ENCODE measurements around the gene NGB.

GRCh38 chr14:77305696-77306095 is 34.7 kb upstream of the NGB start:
- TF ChIP-seq, protein P1, sequence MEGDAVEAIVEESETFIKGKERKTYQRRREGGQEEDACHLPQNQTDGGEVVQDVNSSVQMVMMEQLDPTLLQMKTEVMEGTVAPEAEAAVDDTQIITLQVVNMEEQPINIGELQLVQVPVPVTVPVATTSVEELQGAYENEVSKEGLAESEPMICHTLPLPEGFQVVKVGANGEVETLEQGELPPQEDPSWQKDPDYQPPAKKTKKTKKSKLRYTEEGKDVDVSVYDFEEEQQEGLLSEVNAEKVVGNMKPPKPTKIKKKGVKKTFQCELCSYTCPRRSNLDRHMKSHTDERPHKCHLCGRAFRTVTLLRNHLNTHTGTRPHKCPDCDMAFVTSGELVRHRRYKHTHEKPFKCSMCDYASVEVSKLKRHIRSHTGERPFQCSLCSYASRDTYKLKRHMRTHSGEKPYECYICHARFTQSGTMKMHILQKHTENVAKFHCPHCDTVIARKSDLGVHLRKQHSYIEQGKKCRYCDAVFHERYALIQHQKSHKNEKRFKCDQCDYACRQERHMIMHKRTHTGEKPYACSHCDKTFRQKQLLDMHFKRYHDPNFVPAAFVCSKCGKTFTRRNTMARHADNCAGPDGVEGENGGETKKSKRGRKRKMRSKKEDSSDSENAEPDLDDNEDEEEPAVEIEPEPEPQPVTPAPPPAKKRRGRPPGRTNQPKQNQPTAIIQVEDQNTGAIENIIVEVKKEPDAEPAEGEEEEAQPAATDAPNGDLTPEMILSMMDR (IDR thresholded peaks at IDR 0.05 in 2 of 3, conservative IDR thresholded peaks at IDR 0.05 in 1 of 3; ENCODE audit: borderline replicate concordance in 1 of 3, insufficient read depth in 1 of 3, low read depth in 2 of 3, low read length in 2 of 3) = no peak
- TF ChIP-seq POLR2A (IDR thresholded peaks at IDR 0.05; ENCODE audit: borderline replicate concordance, extremely low read depth, insufficient read depth, insufficient read length) = no peak
- TF ChIP-seq, protein P2, sequence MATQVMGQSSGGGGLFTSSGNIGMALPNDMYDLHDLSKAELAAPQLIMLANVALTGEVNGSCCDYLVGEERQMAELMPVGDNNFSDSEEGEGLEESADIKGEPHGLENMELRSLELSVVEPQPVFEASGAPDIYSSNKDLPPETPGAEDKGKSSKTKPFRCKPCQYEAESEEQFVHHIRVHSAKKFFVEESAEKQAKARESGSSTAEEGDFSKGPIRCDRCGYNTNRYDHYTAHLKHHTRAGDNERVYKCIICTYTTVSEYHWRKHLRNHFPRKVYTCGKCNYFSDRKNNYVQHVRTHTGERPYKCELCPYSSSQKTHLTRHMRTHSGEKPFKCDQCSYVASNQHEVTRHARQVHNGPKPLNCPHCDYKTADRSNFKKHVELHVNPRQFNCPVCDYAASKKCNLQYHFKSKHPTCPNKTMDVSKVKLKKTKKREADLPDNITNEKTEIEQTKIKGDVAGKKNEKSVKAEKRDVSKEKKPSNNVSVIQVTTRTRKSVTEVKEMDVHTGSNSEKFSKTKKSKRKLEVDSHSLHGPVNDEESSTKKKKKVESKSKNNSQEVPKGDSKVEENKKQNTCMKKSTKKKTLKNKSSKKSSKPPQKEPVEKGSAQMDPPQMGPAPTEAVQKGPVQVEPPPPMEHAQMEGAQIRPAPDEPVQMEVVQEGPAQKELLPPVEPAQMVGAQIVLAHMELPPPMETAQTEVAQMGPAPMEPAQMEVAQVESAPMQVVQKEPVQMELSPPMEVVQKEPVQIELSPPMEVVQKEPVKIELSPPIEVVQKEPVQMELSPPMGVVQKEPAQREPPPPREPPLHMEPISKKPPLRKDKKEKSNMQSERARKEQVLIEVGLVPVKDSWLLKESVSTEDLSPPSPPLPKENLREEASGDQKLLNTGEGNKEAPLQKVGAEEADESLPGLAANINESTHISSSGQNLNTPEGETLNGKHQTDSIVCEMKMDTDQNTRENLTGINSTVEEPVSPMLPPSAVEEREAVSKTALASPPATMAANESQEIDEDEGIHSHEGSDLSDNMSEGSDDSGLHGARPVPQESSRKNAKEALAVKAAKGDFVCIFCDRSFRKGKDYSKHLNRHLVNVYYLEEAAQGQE (IDR thresholded peaks at IDR 0.05; ENCODE audit: low read depth) = no peak
- no peak for TF ChIP-seq ZFX (IDR thresholded peaks at IDR 0.05)
- TF ChIP-seq RAD21 (IDR thresholded peaks at IDR 0.05; ENCODE audit: low read depth) = no peak
- TF ChIP-seq POLR2AphosphoS5 (IDR thresholded peaks at IDR 0.05; ENCODE audit: low read depth, low read length) = no peak

Measured in HCT116 (cell line).